ENCODE data around the gene CAPG. TPM values are rescaled to one million over a fixed set of nuclear protein-coding genes. Genes with fewer than 3 reads are reported as not detected.

Gene CAPG
- total and polyA plus RNA-seq, 10 of the 15 experiments (the other 5 are each of a cell fraction or from before 2014, with no cell fraction given): 26.3 to 192 (median 100) TPM

GRCh38 chr2:85409845-85410583 lies at the start of gene CAPG (continued):
- no peak for TF ChIP-seq NFYA (IDR thresholded peaks at IDR 0.05; ENCODE audit: borderline replicate concordance, low read depth, low read length)
- no peak for TF ChIP-seq ZSCAN29 (IDR thresholded peaks at IDR 0.05)
- TF ChIP-seq LARP7 (IDR thresholded peaks at IDR 0.05): peak; percentile 35; the same call in 1 of the 2 replicates
- TF ChIP-seq IKZF2 (IDR thresholded peaks at IDR 0.05): peak; percentile 39 to 62; a peak in 2 of 4 replicates
- TF ChIP-seq RELB (IDR thresholded peaks at IDR 0.05; ENCODE audit: low read depth): 0 out of 2 replicates have a peak, but pooled peaks have one; percentile 23
- TF ChIP-seq E2F4 (IDR thresholded peaks at IDR 0.05; ENCODE audit: low read depth, low read length): no peak
- TF ChIP-seq GATAD2B (conservative IDR thresholded peaks at IDR 0.05; ENCODE audit: low read depth): peak; percentile 72
- TF ChIP-seq CBX5 (IDR thresholded peaks at IDR 0.05; ENCODE audit: low read depth): no peak
- no peak for TF ChIP-seq MEF2B (IDR thresholded peaks at IDR 0.05; ENCODE audit: partially characterized antibody, poor library complexity, severe bottlenecking)
- TF ChIP-seq NR2C2 (IDR thresholded peaks at IDR 0.05; ENCODE audit: borderline replicate concordance, control insufficient read depth, insufficient read length, low read depth): no peak
- TF ChIP-seq NFXL1 (IDR thresholded peaks at IDR 0.05; ENCODE audit: borderline replicate concordance): no peak
- TF ChIP-seq E4F1 (IDR thresholded peaks at IDR 0.05; ENCODE audit: borderline replicate concordance, partially characterized antibody): no peak
- TF ChIP-seq HDGF (IDR thresholded peaks at IDR 0.05): peak; percentile 63; the same call in 1 of the 2 replicates
- peak; percentile 60; the same call in 1 of the 2 replicates for TF ChIP-seq NBN (IDR thresholded peaks at IDR 0.05)
